HPDE6-E6E7 (cell line): Measurements from ENCODE around the gene FAM210A.
"Not testable (repeated sequence)": the region's sequence is repeated elsewhere in the genome, so short reads cannot be mapped to it uniquely, and the experiment has no call there.

Experiments
- DNase-seq: peaks from one replicate; pipeline ENCODE4 v3.0.0; 2011; ENCODE audit warnings: missing footprints; ENCODE audit errors: extremely low spot score

FAM210A gene

DNA sequence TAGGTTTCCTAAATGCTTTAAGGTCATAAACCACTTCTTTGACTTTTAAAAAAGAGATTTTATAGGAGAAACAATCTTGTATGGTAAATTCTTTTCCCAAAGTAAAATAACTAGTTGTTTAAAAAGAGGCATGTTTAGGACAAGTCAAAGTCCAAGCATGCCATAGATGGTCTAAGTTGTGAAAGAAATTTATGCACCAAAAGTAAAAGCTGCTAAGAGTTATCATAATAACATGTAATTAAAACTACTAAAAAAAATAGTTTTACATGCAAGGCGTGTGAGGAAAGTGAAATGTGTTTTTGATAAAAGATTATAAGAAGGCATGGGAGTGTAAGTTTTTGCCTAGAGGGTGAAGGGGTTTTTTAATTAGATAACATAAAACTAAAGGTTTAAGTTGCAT lies 22.5 kb downstream of the FAM210A start:
- no peak for DNase-seq

DNA sequence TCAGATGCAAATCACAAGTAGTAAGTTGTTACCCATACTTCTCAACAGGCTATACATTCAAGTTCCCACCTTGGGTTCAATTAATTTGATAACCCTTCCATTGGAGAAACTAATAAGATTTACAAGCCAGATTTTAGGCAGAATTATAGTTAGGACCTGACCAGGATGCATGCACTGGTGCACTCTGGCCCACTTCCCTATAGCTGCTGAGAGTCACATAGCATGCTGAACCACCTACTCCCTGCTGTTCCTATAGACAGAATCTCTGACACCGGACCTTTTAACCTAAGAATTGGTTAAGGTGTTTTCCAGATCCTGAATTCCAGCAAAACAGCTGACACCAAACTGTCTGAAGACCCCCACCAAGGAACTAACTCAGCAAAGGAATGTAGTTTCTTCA lies 26.2 kb downstream of the FAM210A start:
- no peak for DNase-seq

DNA sequence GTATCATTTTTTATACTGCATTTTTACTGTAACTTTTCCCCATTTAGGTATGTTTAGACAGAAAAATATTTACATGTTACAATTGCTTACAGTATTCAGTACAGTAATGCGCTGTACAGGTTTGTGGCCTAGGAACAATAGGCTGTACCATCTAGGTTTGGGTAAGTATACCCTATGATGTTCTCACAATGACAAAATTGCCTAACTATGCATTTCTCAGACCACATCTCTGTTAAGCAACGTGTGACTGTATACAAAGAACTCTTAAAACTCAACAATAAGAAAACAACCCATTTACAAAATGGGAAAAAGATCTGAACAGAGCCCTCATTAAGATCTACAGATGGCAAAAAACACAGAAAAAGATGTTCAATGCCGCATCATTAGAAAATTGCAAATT lies 29.4 kb downstream of the FAM210A start:
- no peak for DNase-seq

DNA sequence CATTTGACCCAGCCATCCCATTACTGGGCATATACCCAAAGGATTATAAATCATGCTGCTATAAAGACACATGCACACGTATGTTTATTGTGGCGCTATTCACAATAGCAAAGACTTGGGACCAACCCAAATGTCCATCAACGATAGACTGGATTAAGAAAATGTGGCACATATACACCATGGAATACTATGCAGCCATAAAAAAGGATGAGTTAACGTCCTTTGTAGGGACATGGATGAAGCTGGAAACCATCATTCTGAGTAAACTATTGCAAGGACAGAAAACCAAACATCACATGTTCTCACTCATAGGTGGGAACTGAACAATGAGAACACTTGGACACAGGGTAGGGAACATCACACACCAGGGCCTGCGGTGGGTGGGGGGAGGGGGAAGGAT lies 31.0 kb downstream of the FAM210A start:
- not testable (repeated sequence) for DNase-seq

DNA sequence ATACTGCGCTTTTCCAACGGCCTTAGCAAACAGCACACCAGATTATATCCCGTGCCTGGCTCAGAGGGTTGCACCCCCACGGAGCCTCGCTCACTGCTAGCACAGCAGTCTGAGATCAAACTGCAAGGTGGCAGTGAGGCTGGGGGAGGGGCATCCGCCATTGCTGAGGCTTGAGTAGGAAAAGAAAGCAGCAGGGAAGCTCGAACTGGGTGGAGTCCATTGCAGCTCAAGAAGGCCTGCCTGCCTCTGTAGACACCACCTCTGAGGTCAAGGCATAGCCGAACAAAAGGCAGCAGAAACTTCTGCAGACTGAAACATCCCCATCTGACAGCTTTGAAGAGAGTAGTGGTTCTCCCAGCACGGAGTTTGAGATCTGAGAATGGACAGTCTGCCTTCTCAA lies 36.3 kb downstream of the FAM210A start:
- DNase-seq, result not testable (repeated sequence)

DNA sequence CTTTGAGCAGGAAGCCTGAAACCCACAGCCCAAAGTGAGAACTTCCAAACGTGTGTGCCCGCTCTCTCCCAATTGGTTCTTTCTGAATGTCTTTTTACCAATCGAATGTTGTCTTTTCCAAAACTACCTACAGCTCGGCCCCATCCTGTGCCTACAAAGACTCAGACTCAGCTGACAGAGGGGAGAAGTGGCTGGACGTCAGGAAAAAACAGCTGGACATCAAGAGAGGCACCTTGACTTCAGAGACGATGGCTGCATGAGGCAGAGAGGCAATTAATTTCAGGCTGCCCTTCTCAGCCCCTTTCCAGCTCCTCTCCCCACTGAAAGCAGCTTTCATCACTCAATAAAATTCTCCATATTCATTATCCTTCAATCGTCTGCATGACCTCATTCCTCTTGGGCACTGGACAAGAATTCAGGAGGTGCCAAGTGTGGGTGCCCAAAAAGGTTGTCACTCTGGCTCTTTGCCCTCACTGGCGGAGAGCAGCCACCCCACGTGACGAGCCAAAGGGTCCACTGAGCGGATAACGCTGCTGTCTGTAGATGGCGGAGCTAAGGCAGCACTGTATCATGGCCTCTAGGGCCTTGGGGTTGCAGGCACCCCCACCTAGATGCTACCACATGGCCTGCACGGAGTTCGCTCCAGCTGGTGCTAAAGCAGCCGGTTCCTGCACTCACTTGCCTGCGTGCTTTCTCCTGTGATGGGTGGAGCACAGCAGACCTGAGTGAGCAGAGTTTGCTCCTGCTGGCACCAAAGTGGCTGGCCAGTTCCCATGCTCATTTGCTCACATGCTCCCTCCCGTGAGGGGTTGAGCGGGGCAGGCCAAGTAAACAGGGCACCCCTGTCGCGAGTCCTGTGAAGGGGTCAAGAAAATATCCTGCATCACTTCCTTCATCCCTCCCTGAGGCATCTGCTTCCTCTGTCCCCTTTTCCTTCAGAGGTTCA lies 37.9 kb downstream of the FAM210A start:
- no peak for DNase-seq

DNA sequence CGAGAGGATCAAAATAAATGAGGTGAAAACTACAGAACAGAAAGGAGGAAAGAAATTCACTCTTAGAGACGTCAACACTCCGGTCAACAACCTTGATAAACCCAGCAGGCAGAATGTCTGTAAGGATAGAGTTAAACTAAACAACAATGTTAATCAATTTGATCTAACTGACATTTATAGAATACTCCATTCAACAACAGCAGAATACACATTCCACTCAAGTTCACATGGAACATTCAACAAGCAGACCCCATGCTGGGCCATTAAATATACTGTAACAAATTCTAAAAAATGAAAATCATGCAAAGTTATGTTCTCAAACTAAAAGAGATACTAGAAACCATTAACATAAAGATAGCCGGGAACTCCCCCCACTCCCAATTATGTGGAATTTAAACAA lies 41.8 kb downstream of the FAM210A start:
- DNase-seq, result no peak

DNA sequence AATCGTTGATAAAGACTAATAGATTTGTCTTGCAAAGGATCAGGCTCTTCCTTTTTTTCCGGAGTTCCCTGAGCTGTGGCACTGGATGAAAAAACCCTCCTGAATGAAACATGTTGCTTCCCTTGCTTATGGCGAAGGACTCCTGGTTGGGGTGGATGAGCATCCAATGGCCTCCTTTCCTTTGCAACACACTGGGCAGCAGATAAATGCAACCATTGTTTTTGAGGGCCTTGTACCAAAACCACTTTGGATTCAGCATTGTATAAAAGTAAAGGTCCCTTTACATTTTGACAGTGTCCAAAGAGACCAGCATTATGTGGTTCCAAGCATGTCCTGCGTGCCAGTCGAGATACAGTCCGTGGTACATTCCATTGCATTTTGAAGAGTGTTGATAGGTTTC lies 44.7 kb downstream of the FAM210A start:
- DNase-seq, result no peak

DNA sequence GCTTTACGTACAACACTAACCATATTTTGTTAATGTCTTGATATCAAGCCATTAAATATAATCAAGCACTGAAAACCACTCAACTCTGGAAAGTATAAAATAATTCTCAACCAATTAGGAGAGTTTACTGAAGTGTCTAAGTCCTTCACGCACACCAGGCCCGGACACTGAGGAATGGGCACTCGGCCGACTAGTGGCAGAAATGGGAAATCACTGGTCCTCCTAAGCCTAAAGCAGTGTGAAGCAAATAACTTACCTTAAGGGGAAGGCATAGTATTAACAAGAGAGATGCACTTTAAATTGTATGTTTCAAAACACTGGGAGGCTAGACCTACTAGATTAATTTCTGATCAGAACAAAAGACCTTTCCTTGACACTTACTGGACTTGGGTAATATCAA lies 45.7 kb downstream of the FAM210A start:
- no peak for DNase-seq

DNA sequence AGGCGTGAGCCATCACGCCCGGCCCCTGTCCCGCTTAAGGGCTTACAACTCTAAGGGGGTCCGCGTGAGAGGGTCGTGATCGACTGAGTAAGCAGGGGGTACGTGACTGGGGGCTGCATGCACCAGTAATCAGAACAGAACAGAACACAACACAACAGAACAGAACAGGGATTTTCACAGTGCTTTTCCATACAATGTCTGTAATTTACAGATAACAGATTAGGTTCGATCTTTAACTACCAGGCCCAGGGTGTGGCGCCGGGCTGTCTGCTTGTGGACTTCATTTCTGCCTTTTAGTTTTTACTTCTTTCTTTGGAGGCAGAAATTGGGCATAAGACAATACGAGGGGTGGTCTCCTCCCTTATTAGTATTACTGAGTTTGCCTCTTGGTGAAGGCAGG lies 49.0 kb downstream of the FAM210A start:
- not testable (repeated sequence) for DNase-seq

DNA sequence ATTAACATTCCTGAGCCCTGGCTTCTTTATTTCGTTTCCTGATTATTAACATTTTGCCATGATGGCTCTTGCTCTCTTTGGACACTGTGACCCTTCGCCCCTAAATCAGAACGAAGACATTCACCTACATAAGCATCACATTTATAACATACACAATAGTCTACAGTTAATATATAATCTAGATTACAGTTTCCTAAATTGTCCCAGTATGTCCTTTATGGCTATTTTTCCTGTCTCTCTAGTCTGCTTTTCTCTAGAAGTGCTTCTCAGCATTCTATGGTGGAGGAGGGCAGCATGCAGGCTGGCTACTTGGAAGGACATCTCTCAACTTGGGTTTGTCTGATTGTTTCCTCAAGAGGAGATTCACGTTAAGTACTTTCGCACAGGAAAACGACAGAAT lies 49.9 kb downstream of the FAM210A start:
- no peak for DNase-seq

DNA sequence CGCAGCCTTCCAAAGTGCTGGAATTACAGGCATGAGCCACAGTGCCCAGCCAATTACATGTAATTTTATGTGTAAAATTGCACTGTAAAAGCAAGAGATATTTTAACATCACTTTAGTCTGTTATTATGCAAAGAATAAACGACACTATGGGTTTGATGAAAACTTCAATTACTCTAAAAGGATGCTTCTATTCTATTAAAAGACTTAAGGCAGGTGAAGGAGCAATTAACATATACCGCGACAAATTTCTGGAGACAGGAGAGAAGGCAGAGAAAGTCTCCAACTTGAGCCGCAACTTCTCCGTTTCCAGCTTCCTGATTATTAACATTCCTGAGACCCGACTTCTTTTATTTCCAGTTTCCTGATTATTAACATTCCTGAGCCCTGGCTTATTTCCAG lies 53.7 kb downstream of the FAM210A start:
- no peak for DNase-seq

DNA sequence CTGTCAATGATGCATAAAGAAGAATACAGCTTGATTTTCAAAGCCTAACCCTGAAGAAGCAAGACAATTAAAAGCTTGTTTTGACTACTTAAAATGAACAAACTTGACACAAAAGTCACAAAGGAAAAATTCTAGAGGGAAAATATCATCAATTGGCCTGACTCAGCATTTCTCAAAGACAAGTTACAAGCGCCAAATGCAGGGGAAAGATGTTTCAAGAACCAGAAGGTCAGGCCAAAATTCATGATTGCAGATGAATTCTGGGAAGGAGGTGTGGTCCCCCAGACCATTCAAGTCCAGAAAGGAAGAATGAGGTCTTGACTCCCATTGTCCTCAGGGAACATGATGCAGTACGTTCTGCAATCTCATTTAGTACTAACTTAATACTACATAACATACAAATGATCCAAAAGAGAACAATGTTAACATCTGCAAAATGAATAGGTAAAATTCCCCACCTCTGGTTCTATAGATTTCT lies 64.5 kb downstream of the FAM210A start:
- no peak for DNase-seq

DNA sequence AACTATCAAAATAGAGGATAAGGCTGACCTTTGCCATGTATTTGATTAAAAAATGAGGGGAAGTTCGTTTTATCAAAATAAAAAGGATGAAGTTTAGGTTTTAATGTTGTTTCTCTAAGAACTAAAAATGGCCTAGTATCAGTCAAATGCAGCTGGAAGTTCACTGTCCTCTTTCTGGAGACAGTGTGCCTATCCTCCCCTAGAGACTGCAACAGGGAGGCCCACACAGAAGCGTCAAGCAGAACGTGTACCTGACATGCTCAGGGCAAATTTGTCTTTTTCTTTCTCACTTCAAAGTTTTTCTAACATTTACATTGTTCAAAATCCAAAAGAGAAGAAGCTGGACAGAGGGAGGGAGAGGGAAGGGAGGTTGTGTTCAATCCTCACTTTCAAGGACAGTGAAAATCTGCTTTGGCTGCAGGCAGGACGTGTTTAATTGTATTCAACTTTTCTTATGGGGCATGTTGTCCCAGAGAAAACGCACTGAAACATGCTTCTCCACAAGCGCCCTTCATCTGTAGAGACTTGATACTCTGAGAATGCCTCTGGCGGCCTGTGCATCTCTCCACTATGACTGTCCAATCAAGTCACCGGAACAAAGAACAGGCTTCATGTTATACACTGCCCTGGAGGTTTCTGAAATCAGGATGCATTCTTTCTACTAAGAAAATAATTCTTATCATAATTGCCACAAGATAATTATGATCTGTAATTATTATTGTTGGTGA lies 65.1 kb downstream of the FAM210A start:
- no peak for DNase-seq

DNA sequence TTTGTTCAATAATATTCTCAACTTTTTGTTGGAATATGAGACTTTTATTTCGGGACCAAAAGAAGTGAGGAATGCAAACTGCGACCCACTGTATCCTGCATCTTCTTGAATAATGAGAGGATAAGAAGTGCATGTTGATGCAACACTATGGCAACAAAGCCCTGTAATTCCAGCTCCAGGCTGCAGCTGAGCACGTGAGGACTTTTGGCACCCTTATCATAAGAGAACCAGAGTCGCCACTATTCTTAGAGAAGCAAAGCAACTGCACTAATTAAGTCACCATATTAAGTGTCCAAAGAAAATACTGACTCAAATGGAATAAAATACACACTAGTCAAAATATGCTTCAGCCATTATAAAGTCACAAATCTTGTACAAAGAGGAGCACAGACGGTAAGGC lies 65.8 kb downstream of the FAM210A start:
- DNase-seq, result no peak

DNA sequence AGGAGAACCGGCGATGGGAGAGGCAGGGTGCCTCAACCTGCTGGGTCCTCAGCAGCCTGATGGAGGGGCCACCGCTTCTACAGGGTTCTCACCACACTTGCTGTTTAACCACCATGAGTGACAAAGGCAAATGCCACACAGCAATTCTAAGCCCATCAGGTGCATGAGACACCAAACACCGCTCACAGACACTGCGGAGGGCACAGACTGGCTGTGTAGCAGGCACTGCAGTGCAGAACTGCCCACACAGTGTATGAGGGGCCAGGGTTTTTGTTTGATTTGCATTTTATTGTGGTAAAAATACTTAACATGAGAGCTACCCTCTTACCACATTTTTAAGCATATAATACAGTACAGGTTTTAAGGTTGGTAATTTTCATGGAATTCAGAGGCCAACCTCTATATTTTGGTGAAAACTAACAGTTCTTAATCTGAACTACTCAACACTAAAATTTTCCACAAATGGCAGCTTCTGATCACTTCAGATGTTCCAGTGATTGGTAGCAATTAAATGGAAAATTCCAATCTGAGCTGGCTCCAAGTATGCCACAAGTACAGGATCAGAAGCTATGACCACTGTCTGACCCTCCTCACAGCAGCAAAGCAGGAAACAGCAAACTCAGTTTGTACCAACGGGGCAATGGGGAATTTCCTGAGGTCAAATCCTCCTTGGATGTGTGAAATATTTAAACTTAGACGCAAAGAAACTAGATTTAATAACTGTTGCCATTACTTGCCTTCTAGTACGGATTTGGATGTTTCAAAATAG lies 67.7 kb downstream of the FAM210A start:
- DNase-seq, result no peak

DNA sequence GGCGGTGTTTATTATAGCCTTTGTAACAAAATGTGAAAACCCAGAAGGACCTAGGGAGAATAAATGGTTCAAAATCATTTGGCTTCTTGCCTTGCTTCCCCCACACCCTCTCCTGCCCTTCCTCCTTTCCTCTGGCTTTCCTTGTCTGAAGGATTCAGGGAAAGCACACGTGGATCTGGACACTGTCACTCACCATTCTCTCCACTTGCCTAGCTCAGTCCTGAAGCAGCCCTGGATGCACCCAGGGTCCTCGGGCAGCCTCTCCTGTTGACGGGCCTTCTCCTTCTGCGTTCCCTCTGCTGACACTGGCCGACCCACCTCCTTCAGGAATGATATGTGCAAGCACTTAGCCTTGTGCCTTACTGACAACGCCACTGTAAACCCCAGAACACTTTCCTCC lies 68.4 kb downstream of the FAM210A start:
- no peak for DNase-seq

DNA sequence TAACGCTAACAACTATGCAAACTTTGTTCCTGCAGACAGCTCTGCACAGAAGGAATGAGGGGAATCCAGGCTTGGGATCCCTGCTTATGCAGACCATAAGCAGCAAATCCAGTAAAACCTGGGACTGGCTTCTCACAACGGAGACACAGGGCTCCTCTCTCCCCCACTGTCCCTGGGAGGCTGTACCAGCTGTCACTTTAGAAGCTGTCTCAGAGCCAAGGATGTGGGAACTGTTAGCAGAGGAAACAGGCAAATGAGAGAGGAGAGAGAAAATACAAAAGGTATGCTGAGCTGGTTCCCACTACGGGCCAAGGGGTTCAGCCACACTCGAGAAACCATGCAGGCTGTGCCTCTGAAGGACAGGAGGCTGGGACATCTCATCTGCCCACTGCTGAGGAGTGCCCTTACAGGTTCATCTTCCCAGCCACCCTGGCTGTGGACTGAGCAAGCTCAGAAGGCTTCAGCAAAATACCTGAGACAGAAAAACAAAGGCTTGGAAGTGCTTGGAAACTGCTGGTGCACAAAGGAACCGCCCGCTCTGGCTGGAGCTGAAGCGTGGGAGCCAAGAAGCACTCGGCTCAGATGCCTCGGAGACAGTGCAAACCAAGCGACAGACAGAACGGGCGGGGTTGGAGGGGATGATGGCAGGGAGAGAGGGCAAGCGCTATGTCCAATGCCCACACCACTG lies 72.5 kb downstream of the FAM210A start:
- no peak for DNase-seq

DNA sequence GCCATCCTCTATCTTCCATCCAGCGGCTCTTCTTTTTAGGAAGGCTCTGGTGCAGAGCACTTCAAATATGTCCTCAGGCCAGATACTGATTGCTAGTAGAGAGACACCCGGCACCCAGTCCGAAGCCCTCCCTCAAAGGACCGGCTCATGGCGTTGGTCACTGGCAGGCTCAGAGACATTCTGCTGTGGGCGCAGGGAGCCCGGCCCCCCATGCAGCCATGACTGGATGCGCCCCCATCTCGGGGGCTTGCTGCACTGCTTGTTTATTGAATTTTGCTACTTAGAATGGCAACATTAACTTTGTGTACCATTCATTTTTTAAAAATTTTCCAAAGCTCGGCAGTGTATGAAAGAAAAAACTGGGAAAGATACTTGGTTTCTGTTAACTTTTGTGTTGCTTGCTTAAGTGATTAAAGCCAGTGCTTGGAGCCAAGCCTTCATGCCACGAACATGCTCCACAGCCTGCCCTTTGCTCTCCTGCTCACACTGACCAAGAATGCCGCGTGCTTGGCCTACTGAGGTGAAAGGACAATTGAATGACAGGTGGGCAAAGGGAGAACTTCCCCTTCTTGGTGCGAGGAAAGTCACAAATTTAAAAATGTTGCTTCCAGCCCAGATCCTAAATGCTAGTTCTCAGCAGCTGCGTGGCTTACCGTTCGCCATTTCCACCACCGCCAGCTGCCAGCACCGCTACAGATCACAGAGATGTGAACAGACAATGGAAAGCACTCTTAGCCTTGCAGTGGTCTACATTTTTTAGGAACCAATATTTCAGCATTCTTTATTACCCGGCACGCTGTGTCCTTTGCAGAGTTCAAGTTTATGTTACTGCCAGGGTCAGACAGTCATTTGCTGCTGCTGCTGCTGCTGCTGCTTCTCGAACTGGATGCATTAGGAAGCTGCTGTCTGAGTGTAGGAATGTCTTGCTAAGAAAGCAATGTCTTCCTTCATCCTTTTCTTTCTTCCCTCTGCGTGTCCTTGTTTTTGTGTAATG lies 76.7 kb downstream of the FAM210A start:
- no peak for DNase-seq

DNA sequence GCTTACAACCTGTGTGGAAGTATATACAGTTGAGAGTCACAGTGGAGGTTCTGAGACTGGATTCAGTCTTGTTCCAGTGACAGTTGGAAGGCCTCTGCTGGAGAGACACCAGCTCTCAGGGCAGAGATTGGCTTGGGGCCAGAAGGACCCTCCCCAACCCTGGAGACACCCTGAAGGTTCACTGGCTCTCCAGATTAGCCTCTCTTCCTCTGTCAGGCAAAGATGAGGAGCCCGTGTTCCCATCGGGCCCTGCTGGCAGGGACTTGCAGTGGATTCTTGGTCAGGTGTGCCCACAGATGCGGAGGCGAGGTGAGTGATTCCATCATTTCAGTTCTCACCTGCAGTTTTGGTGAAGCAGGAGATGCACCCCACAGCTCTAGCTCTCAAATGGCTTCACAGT lies 78.6 kb downstream of the FAM210A start:
- no peak for DNase-seq
